Fibroblast of pulmonary artery (primary cell): ENCODE results near the gene NACA.

Experiments
- DNase-seq: peaks from one replicate; pipeline ENCODE4 v3.0.0-alpha.2; 2010; ENCODE audit warnings: low read depth
- H3K4me3 ChIP-seq: replicated peaks from 2 replicates; pipeline ENCODE4 v1.5.1; 2011; ENCODE audit warnings: low read depth, mild to moderate bottlenecking, control low read depth, low read length, moderate library complexity
- CTCF ChIP-seq: IDR thresholded peaks from 2 replicates; pipeline ENCODE4 v1.5.1; 2011; ENCODE audit warnings: mild to moderate bottlenecking, control low read depth, low read length, inconsistent platforms; ENCODE audit errors: missing control alignments

Gene NACA

GRCh38 chr12:56688846-56689109 is 36.3 kb downstream of the NACA start:
- no peak for DNase-seq
- TF ChIP-seq CTCF, result no peak
- peak overlapping the region; percentile 99 for H3K4me3 ChIP-seq

GRCh38 chr12:56688129-56688845 is 36.8 kb downstream of the NACA start, which contains the start of gene PTGES3:
TSS of gene PTGES3 (minus strand) at chr12:56688284. CDS start at chr12:56687999, 285 bp downstream.
- peak; percentile 98 for DNase-seq
- TF ChIP-seq CTCF, result no peak

GRCh38 chr12:56687223-56688128 is 37.6 kb downstream of the NACA start:
- H3K4me3 ChIP-seq, result peak overlapping the region; percentile 99
- peak; percentile 29 for DNase-seq
- TF ChIP-seq CTCF, result no peak

More at GRCh38 chr12:56688129-56688845, 36.8 kb downstream of the NACA start, which contains the start of gene PTGES3:
- H3K4me3 ChIP-seq, result peak within 1 kb of the TSS; percentile 99

GRCh38 chr12:56684745-56685359 is 40.2 kb downstream of the NACA start:
- TF ChIP-seq CTCF, result no peak
- no peak for DNase-seq
- peak overlapping the region; percentile 27 for H3K4me3 ChIP-seq

GRCh38 chr12:56682323-56682722 is 42.8 kb downstream of the NACA start:
- TF ChIP-seq CTCF, result no peak
- no peak overlapping the region for H3K4me3 ChIP-seq

GRCh38 chr12:56679883-56680575 is 45.1 kb downstream of the NACA start:
- no peak for DNase-seq
- no peak overlapping the region for H3K4me3 ChIP-seq
- TF ChIP-seq CTCF, result no peak

More at GRCh38 chr12:56682323-56682722, 42.8 kb downstream of the NACA start:
- no peak for DNase-seq
